OCI-LY1 (cell line): ENCODE results near the gene SUCO.

Source experiments
- H2AFZ ChIP-seq: fragments of 200-600 bp; sonication (generic), shearing (Covaris generic); 2 replicates; pipeline ENCODE4 v1.6.0; 2014; ENCODE audit warnings: antibody characterized with exemption, mild to moderate bottlenecking, low read length
- H3F3A ChIP-seq: fragments of 200-600 bp; sonication (generic), shearing (Covaris generic); 2 replicates; pipeline ENCODE4 v1.6.0; 2014; ENCODE audit warnings: mild to moderate bottlenecking, antibody characterized with exemption, low read length, moderate library complexity; ENCODE audit not compliant: insufficient read depth
- H3K27ac ChIP-seq: fragments of 200-600 bp; sonication (generic); 2 replicates; pipeline ENCODE4 v1.5.1; 2014; ENCODE audit warnings: low read length, mixed run types, mild to moderate bottlenecking, low read depth; ENCODE audit not compliant: poor library complexity, severe bottlenecking
- H3K27me3 ChIP-seq: fragments of 200-600 bp; sonication (generic); 2 replicates; pipeline ENCODE4 v1.6.0; 2014; ENCODE audit warnings: antibody characterized with exemption, mild to moderate bottlenecking, low read length, moderate library complexity; ENCODE audit not compliant: insufficient read depth
- H3K36me3 ChIP-seq: fragments of 200-600 bp; sonication (generic); 2 replicates; pipeline ENCODE4 v1.6.1; 2014; ENCODE audit warnings: mild to moderate bottlenecking, antibody characterized with exemption, low read length, moderate library complexity, mixed read lengths; ENCODE audit not compliant: insufficient read depth
- H3K4me1 ChIP-seq: fragments of 200-600 bp; sonication (generic); 2 replicates; pipeline ENCODE4 v1.5.1; 2014; ENCODE audit warnings: mild to moderate bottlenecking, low read length, moderate library complexity; ENCODE audit not compliant: insufficient read depth, severe bottlenecking
- H3K4me2 ChIP-seq: fragments of 200-600 bp; sonication (generic), shearing (Covaris generic); 2 replicates; pipeline ENCODE4 v1.6.1; 2014; ENCODE audit warnings: low read length
- H3K4me3 ChIP-seq: fragments of 200-600 bp; sonication (generic); 2 replicates; pipeline ENCODE4 v1.5.1; 2014; ENCODE audit warnings: low read length, low read depth, mild to moderate bottlenecking, mixed read lengths; ENCODE audit not compliant: poor library complexity, severe bottlenecking
- H3K79me2 ChIP-seq: fragments of 200-600 bp; shearing (Covaris generic); 2 replicates; pipeline ENCODE4 v1.6.1; 2016; ENCODE audit warnings: mixed run types, low read length, mixed read lengths; ENCODE audit not compliant: insufficient read depth
- H3K9ac ChIP-seq: fragments of 200-600 bp; sonication (generic), shearing (Covaris generic); 2 replicates; pipeline ENCODE4 v1.6.1; 2014; ENCODE audit warnings: mild to moderate bottlenecking, low read length, mixed read lengths
- H3K9me2 ChIP-seq: fragments of 200-600 bp; sonication (generic), shearing (Covaris generic); 2 replicates; pipeline ENCODE4 v1.6.1; 2014; ENCODE audit warnings: low read depth, mild to moderate bottlenecking, low read length, mixed read lengths
- H3K9me3 ChIP-seq: fragments of 200-600 bp; shearing (Covaris generic); 2 replicates; pipeline ENCODE4 v1.6.1; 2014; ENCODE audit warnings: low read length, mixed read lengths
- H4K20me1 ChIP-seq: fragments of 200-600 bp; sonication (generic), shearing (Covaris generic); 2 replicates; pipeline ENCODE4 v1.6.0; 2016; ENCODE audit warnings: mild to moderate bottlenecking, low read length; ENCODE audit not compliant: insufficient read depth
- EZH2 ChIP-seq: fragments of 200-600 bp; sonication (generic), shearing (Covaris generic); IDR thresholded peaks from 2 replicates; pipeline ENCODE4 v1.8.0; 2017; ENCODE audit warnings: borderline replicate concordance, mixed run types, mild to moderate bottlenecking, antibody characterized with exemption, low read length, moderate library complexity, mixed read lengths
- TF ChIP-seq, protein P1 (sequence below): fragments of 200-600 bp; sonication (generic), shearing (Covaris generic); IDR thresholded peaks from 2 replicates; pipeline ENCODE4 v1.5.1; 2017; ENCODE audit warnings: mild to moderate bottlenecking, antibody characterized with exemption, low read length, moderate library complexity, mixed read lengths

SUCO gene

GRCh38 chr1:172574080-172574479 lies 41.1 kb downstream of the SUCO start:
- no peak overlapping the region for H3K4me3 ChIP-seq
- no peak overlapping the region for H2AFZ ChIP-seq
- H3K36me3 ChIP-seq, result peaks cover 45% of the 10 kb centered on the region
- no peaks in the 10 kb centered on the region for H3K27me3 ChIP-seq
- H3F3A ChIP-seq, result 0 out of 2 replicates have a peak, but pooled peaks cover 4% of the 10 kb centered on the region
- no peaks in the 10 kb centered on the region for H3K9me3 ChIP-seq
- no peaks in the 10 kb centered on the region for H3K9me2 ChIP-seq
- no peaks in the 10 kb centered on the region for H3K79me2 ChIP-seq
- TF ChIP-seq, protein P1, sequence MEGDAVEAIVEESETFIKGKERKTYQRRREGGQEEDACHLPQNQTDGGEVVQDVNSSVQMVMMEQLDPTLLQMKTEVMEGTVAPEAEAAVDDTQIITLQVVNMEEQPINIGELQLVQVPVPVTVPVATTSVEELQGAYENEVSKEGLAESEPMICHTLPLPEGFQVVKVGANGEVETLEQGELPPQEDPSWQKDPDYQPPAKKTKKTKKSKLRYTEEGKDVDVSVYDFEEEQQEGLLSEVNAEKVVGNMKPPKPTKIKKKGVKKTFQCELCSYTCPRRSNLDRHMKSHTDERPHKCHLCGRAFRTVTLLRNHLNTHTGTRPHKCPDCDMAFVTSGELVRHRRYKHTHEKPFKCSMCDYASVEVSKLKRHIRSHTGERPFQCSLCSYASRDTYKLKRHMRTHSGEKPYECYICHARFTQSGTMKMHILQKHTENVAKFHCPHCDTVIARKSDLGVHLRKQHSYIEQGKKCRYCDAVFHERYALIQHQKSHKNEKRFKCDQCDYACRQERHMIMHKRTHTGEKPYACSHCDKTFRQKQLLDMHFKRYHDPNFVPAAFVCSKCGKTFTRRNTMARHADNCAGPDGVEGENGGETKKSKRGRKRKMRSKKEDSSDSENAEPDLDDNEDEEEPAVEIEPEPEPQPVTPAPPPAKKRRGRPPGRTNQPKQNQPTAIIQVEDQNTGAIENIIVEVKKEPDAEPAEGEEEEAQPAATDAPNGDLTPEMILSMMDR, result no peak
- TF ChIP-seq EZH2, result no peak
- no peak overlapping the region for H3K4me2 ChIP-seq
- no peaks in the 10 kb centered on the region for H3K4me1 ChIP-seq
- H3K27ac ChIP-seq, result no peak overlapping the region
- no peaks in the 10 kb centered on the region for H4K20me1 ChIP-seq
- H3K9ac ChIP-seq, result no peak overlapping the region

DNA sequence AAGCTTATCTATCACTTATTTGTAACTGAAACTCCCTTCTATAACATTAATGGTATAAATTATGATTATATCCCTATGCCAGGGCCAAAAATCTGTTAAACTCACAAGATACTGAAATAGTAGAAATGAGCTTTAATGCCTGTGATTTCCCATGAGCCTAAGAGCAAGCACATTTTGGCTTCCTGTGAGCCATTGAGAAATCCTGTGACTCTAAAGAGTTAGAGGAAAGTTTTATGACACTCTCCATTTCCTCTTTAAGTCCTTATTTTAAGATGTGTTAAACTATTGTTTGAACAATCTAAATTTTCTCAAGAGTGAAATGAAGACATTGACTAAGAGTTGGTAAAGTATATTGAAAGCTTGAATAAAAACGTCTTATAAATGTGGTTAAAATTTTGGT lies 45.6 kb downstream of the SUCO start:
- Histone ChIP-seq H3K27me3 (no peaks in the 10 kb centered on the region), H3K9me3 (no peaks in the 10 kb centered on the region), H3K27ac (no peak overlapping the region), H3K36me3 (peaks cover 39% of the 10 kb centered on the region; the same call in 1 of the 2 replicates), H3K4me3 (no peak overlapping the region), H4K20me1 (no peaks in the 10 kb centered on the region), H3F3A (0 out of 2 replicates have a peak, but pooled peaks cover 4% of the 10 kb centered on the region), H3K9ac (no peak overlapping the region), H3K4me1 (no peaks in the 10 kb centered on the region), H2AFZ (no peak overlapping the region), H3K79me2 (no peaks in the 10 kb centered on the region), H3K4me2 (no peak overlapping the region), H3K9me2 (no peaks in the 10 kb centered on the region)
- TF ChIP-seq, protein P1, result no peak
- TF ChIP-seq EZH2, result no peak

- no peak overlapping the region for H2AFZ ChIP-seq
- TF ChIP-seq, protein P1, result no peak
- no peak for TF ChIP-seq EZH2
- H3K4me2 ChIP-seq, result no peak overlapping the region
- H3K36me3 ChIP-seq, result peaks cover 39% of the 10 kb centered on the region; the same call in 1 of the 2 replicates
- no peaks in the 10 kb centered on the region for H3K27me3 ChIP-seq
- H3K9me3 ChIP-seq, result no peaks in the 10 kb centered on the region
- no peaks in the 10 kb centered on the region for H4K20me1 ChIP-seq
- no peaks in the 10 kb centered on the region for H3K9me2 ChIP-seq
- no peaks in the 10 kb centered on the region for H3K79me2 ChIP-seq
- no peak overlapping the region for H3K9ac ChIP-seq
- H3K27ac ChIP-seq, result no peak overlapping the region
- H3K4me3 ChIP-seq, result no peak overlapping the region
- no peaks in the 10 kb centered on the region for H3K4me1 ChIP-seq
- no peaks in the 10 kb centered on the region for H3F3A ChIP-seq
Measured at GRCh38 chr1:172581273-172581672, 48.3 kb downstream of the SUCO start.
